BLaER1 (cell line): Measurements from ENCODE around the gene EDIL3.

Experiments used
- H3K27ac ChIP-seq: shearing (Covaris generic); formaldehyde crosslinking; 2 replicates; pipeline ENCODE4 v1.8.1; 2022
- H3K27me3 ChIP-seq: shearing (Covaris generic); formaldehyde crosslinking; 2 replicates; pipeline ENCODE4 v1.8.1; 2022
- H3K36me3 ChIP-seq: shearing (Covaris generic); formaldehyde crosslinking; 2 replicates; pipeline ENCODE4 v1.8.1; 2022
- H3K4me1 ChIP-seq: shearing (Covaris generic); formaldehyde crosslinking; 2 replicates; pipeline ENCODE4 v1.8.1; 2022
- H3K4me2 ChIP-seq: shearing (Covaris generic); formaldehyde crosslinking; 2 replicates; pipeline ENCODE4 v1.8.1; 2022
- H3K4me3 ChIP-seq: shearing (Covaris generic); formaldehyde crosslinking; 2 replicates; pipeline ENCODE4 v1.8.1; 2022
- H3K9ac ChIP-seq: shearing (Covaris generic); formaldehyde crosslinking; 2 replicates; pipeline ENCODE4 v1.8.1; 2022
- H3K9me3 ChIP-seq: shearing (Covaris generic); formaldehyde crosslinking; 2 replicates; pipeline ENCODE4 v1.8.1; 2022
- H4K20me1 ChIP-seq: shearing (Covaris generic); formaldehyde crosslinking; 2 replicates; pipeline ENCODE4 v1.8.1; 2022
- Cebpa-rat ChIP-seq: shearing (Covaris generic); IDR thresholded peaks from 2 replicates; pipeline ENCODE4 v1.8.1; 2022

Gene EDIL3

GRCh38 chr5:83964271-83964670, 420.4 kb downstream of the EDIL3 start:
- Histone ChIP-seq H3K9me3 (no peaks in the 10 kb centered on the region), H3K36me3 (no peaks in the 10 kb centered on the region), H3K4me3 (no peak overlapping the region), H3K9ac (no peak overlapping the region), H3K4me1 (peaks cover 8% of the 10 kb centered on the region; the same call in 1 of the 2 replicates), H3K27me3 (no peaks in the 10 kb centered on the region), H4K20me1 (no peaks in the 10 kb centered on the region), H3K4me2 (0 out of 2 replicates have a peak overlapping the region, but pooled peaks have one; percentile 14), H3K27ac (no peak overlapping the region)
- TF ChIP-seq Cebpa-rat = no peak

- no peak overlapping the region for H3K4me2 ChIP-seq
- no peaks in the 10 kb centered on the region for H4K20me1 ChIP-seq
- H3K36me3 ChIP-seq = no peaks in the 10 kb centered on the region
- no peak overlapping the region for H3K27ac ChIP-seq
- no peak for TF ChIP-seq Cebpa-rat
- no peaks in the 10 kb centered on the region for H3K9me3 ChIP-seq
- H3K27me3 ChIP-seq = no peaks in the 10 kb centered on the region
- no peak overlapping the region for H3K4me3 ChIP-seq
- no peak overlapping the region for H3K9ac ChIP-seq
- H3K4me1 ChIP-seq = no peaks in the 10 kb centered on the region
Measured at GRCh38 chr5:83957188-83957587, 427.5 kb downstream of the EDIL3 start.

GRCh38 chr5:83956386-83956785, 428.3 kb downstream of the EDIL3 start:
- no peak overlapping the region for H3K9ac ChIP-seq
- no peaks in the 10 kb centered on the region for H3K4me1 ChIP-seq
- H3K27ac ChIP-seq = no peak overlapping the region
- H4K20me1 ChIP-seq = no peaks in the 10 kb centered on the region
- H3K27me3 ChIP-seq = no peaks in the 10 kb centered on the region
- no peaks in the 10 kb centered on the region for H3K36me3 ChIP-seq
- H3K4me3 ChIP-seq = no peak overlapping the region
- H3K4me2 ChIP-seq = no peak overlapping the region
- no peak for TF ChIP-seq Cebpa-rat
- no peaks in the 10 kb centered on the region for H3K9me3 ChIP-seq

GRCh38 chr5:83955916-83956315, 428.8 kb downstream of the EDIL3 start:
- H3K4me2 ChIP-seq = no peak overlapping the region
- no peaks in the 10 kb centered on the region for H3K9me3 ChIP-seq
- no peak for TF ChIP-seq Cebpa-rat

GRCh38 chr5:83947763-83948162, 436.9 kb downstream of the EDIL3 start:
- no peaks in the 10 kb centered on the region for H3K4me1 ChIP-seq
- no peak overlapping the region for H3K9ac ChIP-seq
- no peak overlapping the region for H3K4me2 ChIP-seq
- H4K20me1 ChIP-seq = no peaks in the 10 kb centered on the region
- H3K9me3 ChIP-seq = no peaks in the 10 kb centered on the region
- H3K27ac ChIP-seq = no peak overlapping the region
- TF ChIP-seq Cebpa-rat = no peak
- H3K36me3 ChIP-seq = no peaks in the 10 kb centered on the region
- no peak overlapping the region for H3K4me3 ChIP-seq
- no peaks in the 10 kb centered on the region for H3K27me3 ChIP-seq

More at GRCh38 chr5:83955916-83956315, 428.8 kb downstream of the EDIL3 start:
- Histone ChIP-seq H3K9ac (no peak overlapping the region), H3K36me3 (no peaks in the 10 kb centered on the region), H3K27ac (no peak overlapping the region), H3K27me3 (no peaks in the 10 kb centered on the region), H3K4me3 (no peak overlapping the region), H4K20me1 (no peaks in the 10 kb centered on the region), H3K4me1 (no peaks in the 10 kb centered on the region)

GRCh38 chr5:83946516-83946915, 438.2 kb downstream of the EDIL3 start:
- Histone ChIP-seq H3K4me3 (no peak overlapping the region), H3K4me2 (no peak overlapping the region), H3K9me3 (no peaks in the 10 kb centered on the region), H4K20me1 (no peaks in the 10 kb centered on the region), H3K4me1 (no peaks in the 10 kb centered on the region), H3K9ac (no peak overlapping the region), H3K27ac (no peak overlapping the region), H3K36me3 (no peaks in the 10 kb centered on the region), H3K27me3 (no peaks in the 10 kb centered on the region)
- no peak for TF ChIP-seq Cebpa-rat

GRCh38 chr5:83942155-83942554, 442.5 kb downstream of the EDIL3 start:
- Histone ChIP-seq H3K4me1 (no peaks in the 10 kb centered on the region), H3K4me2 (no peak overlapping the region), H3K27ac (no peak overlapping the region), H3K9ac (no peak overlapping the region), H3K4me3 (no peak overlapping the region), H3K27me3 (no peaks in the 10 kb centered on the region), H3K9me3 (no peaks in the 10 kb centered on the region), H3K36me3 (no peaks in the 10 kb centered on the region), H4K20me1 (no peaks in the 10 kb centered on the region)
- no peak for TF ChIP-seq Cebpa-rat

- TF ChIP-seq Cebpa-rat = no peak
- no peaks in the 10 kb centered on the region for H3K4me1 ChIP-seq
- no peak overlapping the region for H3K9ac ChIP-seq
- peaks cover 2% of the 10 kb centered on the region; the same call in 1 of the 2 replicates for H3K9me3 ChIP-seq
- H3K4me3 ChIP-seq = no peak overlapping the region
- H3K27me3 ChIP-seq = no peaks in the 10 kb centered on the region
- H3K27ac ChIP-seq = no peak overlapping the region
- no peak overlapping the region for H3K4me2 ChIP-seq
- H4K20me1 ChIP-seq = no peaks in the 10 kb centered on the region
- no peaks in the 10 kb centered on the region for H3K36me3 ChIP-seq
Measured at GRCh38 chr5:83937837-83938236, 446.8 kb downstream of the EDIL3 start.

- Histone ChIP-seq H3K4me3 (no peak overlapping the region), H3K27me3 (no peaks in the 10 kb centered on the region), H3K9ac (no peak overlapping the region), H4K20me1 (no peaks in the 10 kb centered on the region), H3K27ac (no peak overlapping the region), H3K9me3 (peaks cover 5% of the 10 kb centered on the region; the same call in 1 of the 2 replicates), H3K4me1 (no peaks in the 10 kb centered on the region), H3K36me3 (no peaks in the 10 kb centered on the region), H3K4me2 (no peak overlapping the region)
- TF ChIP-seq Cebpa-rat = no peak
Measured at GRCh38 chr5:83931969-83932368, 452.7 kb downstream of the EDIL3 start.

- Histone ChIP-seq H3K4me2 (no peak overlapping the region), H3K4me1 (no peaks in the 10 kb centered on the region), H3K36me3 (no peaks in the 10 kb centered on the region), H3K9me3 (no peaks in the 10 kb centered on the region), H3K9ac (no peak overlapping the region), H4K20me1 (no peaks in the 10 kb centered on the region), H3K27ac (no peak overlapping the region), H3K4me3 (no peak overlapping the region), H3K27me3 (no peaks in the 10 kb centered on the region)
- no peak for TF ChIP-seq Cebpa-rat
Measured at GRCh38 chr5:83927140-83927733, 457.4 kb downstream of the EDIL3 start.

- H3K27ac ChIP-seq = no peak overlapping the region
- no peak overlapping the region for H3K4me2 ChIP-seq
Measured at GRCh38 chr5:83925955-83926337, 458.7 kb downstream of the EDIL3 start.

More at GRCh38 chr5:83925955-83926337, 458.7 kb downstream of the EDIL3 start:
- no peaks in the 10 kb centered on the region for H4K20me1 ChIP-seq
- no peaks in the 10 kb centered on the region for H3K36me3 ChIP-seq
- H3K4me3 ChIP-seq = no peak overlapping the region
- no peaks in the 10 kb centered on the region for H3K9me3 ChIP-seq
- no peaks in the 10 kb centered on the region for H3K4me1 ChIP-seq
- no peak overlapping the region for H3K9ac ChIP-seq
- H3K27me3 ChIP-seq = no peaks in the 10 kb centered on the region
- TF ChIP-seq Cebpa-rat = no peak
